ENCODE results near the gene KLHL7.

- TF ChIP-seq, protein P1, sequence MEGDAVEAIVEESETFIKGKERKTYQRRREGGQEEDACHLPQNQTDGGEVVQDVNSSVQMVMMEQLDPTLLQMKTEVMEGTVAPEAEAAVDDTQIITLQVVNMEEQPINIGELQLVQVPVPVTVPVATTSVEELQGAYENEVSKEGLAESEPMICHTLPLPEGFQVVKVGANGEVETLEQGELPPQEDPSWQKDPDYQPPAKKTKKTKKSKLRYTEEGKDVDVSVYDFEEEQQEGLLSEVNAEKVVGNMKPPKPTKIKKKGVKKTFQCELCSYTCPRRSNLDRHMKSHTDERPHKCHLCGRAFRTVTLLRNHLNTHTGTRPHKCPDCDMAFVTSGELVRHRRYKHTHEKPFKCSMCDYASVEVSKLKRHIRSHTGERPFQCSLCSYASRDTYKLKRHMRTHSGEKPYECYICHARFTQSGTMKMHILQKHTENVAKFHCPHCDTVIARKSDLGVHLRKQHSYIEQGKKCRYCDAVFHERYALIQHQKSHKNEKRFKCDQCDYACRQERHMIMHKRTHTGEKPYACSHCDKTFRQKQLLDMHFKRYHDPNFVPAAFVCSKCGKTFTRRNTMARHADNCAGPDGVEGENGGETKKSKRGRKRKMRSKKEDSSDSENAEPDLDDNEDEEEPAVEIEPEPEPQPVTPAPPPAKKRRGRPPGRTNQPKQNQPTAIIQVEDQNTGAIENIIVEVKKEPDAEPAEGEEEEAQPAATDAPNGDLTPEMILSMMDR (conservative IDR thresholded peaks at IDR 0.05 in 1 of 2, IDR thresholded peaks at IDR 0.05 in 1 of 2; ENCODE audit: extremely low read depth in 1 of 2, insufficient read depth in 1 of 2, low read depth in 1 of 2, low read length in 2 of 2): peak in 1 of 2 donors; percentile 28
- TF ChIP-seq EZH2 (IDR thresholded peaks at IDR 0.05; ENCODE audit: borderline replicate concordance, low read length): no peak
These were observed 655 bp downstream of the KLHL7 start for GRCh38 chr7:23106057-23106822.
